SK-N-SH (cell line): ENCODE data around the gene CCNL2. TPM values are rescaled to one million over a fixed set of nuclear protein-coding genes. Genes with fewer than 3 reads are reported as not detected.

Source experiments
- CTCF ChIA-PET: fragments of 300-600, 350-600 bp; formaldehyde crosslinking; extraction: SDS; loops from one replicate; lab custom pipeline; 2021; lab: Yijun Ruan, JAX
- POLR2A ChIA-PET: fragments of 350-600 bp; sonication (Branson Sonifier 250); formaldehyde crosslinking; extraction: SDS; loops from one replicate; lab custom pipeline; 2020; ENCODE audit warnings: antibody characterized with exemption, inconsistent platforms; lab: Yijun Ruan, JAX
- DNase-seq: peaks from one replicate; pipeline ENCODE4 v3.0.0; 2012
- H2AFZ ChIP-seq: fragments of 200-600 bp; sonication (generic); 2 replicates; pipeline ENCODE4 v1.8.1; 2016; ENCODE audit warnings: antibody characterized with exemption, mild to moderate bottlenecking, low read depth
- H3F3A ChIP-seq: fragments of 200-600 bp; sonication (generic); replicated peaks from 2 replicates; pipeline ENCODE3; 2016; ENCODE audit warnings: antibody characterized with exemption, mild to moderate bottlenecking; ENCODE audit not compliant: insufficient read depth
- H3K27ac ChIP-seq, 2 experiments: fragments of 200-500 bp in 1 of 2; fragments of 200-600 bp in 1 of 2; sonication (Bioruptor generic) in 1 of 2; sonication (generic), shearing (Covaris generic) in 1 of 2; 2 replicates each; pipeline versions ENCODE4 v1.5.1 to v1.6.1; 2014 to 2016; ENCODE audit warnings: low read depth in 2 of 2, inconsistent platforms in 1 of 2, low read length in 1 of 2, mild to moderate bottlenecking in 1 of 2, mixed read lengths in 1 of 2
- H3K27me3 ChIP-seq: fragments of 200-600 bp; sonication (generic), shearing (Covaris generic); 2 replicates; pipeline ENCODE4 v1.6.1; 2016; ENCODE audit warnings: mixed run types; ENCODE audit not compliant: insufficient read depth
- H3K36me3 ChIP-seq, 2 experiments: fragments of 200-500 bp in 1 of 2; fragments of 200-600 bp in 1 of 2; sonication (Bioruptor generic) in 1 of 2; sonication (generic) in 1 of 2; replicated peaks in 1 of 2; 2 replicates each; pipeline versions ENCODE3 to v1.5.1; 2014 to 2016; ENCODE audit warnings: low read length in 1 of 2, mild to moderate bottlenecking in 1 of 2; ENCODE audit not compliant: insufficient read depth in 2 of 2, control insufficient read depth in 1 of 2
- H3K4me1 ChIP-seq, 2 experiments: fragments of 200-500 bp in 1 of 2; fragments of 200-600 bp in 1 of 2; sonication (Bioruptor generic) in 1 of 2; sonication (generic), shearing (Covaris generic) in 1 of 2; 2 replicates each; pipeline versions ENCODE4 v1.5.1 to v1.6.1; 2014 to 2016; ENCODE audit warnings: low read depth in 1 of 2, low read length in 1 of 2, mixed run types in 1 of 2; ENCODE audit not compliant: insufficient read depth in 2 of 2, control insufficient read depth in 1 of 2
- H3K4me2 ChIP-seq: fragments of 200-600 bp; sonication (generic), shearing (Covaris generic); 2 replicates; pipeline ENCODE4 v1.6.1; 2017; ENCODE audit warnings: mixed run types
- H3K4me3 ChIP-seq, 2 experiments: fragments of 200-500 bp in 1 of 2; fragments of 200-600 bp in 1 of 2; sonication (Bioruptor generic) in 1 of 2; sonication (generic), shearing (Covaris generic) in 1 of 2; 2 replicates each; pipeline versions ENCODE4 v1.5.1 to v1.8.1; 2014 to 2016; ENCODE audit warnings: low read depth in 2 of 2, inconsistent platforms in 1 of 2, low read length in 1 of 2, mild to moderate bottlenecking in 1 of 2, mixed read lengths in 1 of 2, moderate library complexity in 1 of 2
- H3K79me2 ChIP-seq: fragments of 200-600 bp; sonication (generic); 2 replicates; pipeline ENCODE4 v1.8.1; 2017; ENCODE audit warnings: mild to moderate bottlenecking; ENCODE audit not compliant: insufficient read depth
- H3K9ac ChIP-seq: fragments of 200-600 bp; sonication (generic); 2 replicates; pipeline ENCODE4 v1.6.1; 2017; ENCODE audit warnings: mixed run types
- H3K9me2 ChIP-seq: fragments of 200-600 bp; sonication (generic); 2 replicates; pipeline ENCODE4 v1.6.1; 2017; ENCODE audit warnings: mixed run types
- H3K9me3 ChIP-seq: fragments of 200-600 bp; sonication (generic); 2 replicates; pipeline ENCODE4 v1.6.1; 2017; ENCODE audit warnings: mixed run types, mild to moderate bottlenecking, moderate library complexity
- H4K20me1 ChIP-seq: fragments of 200-600 bp; sonication (generic); 2 replicates; pipeline ENCODE4 v1.6.1; 2017; ENCODE audit warnings: mild to moderate bottlenecking, mixed run types; ENCODE audit not compliant: insufficient read depth
- EZH2phosphoT487 ChIP-seq: fragments of 200-600 bp; sonication (generic); IDR thresholded peaks from 2 replicates; pipeline ENCODE4 v1.6.1; 2017; ENCODE audit warnings: low read depth, mixed run types, mild to moderate bottlenecking, antibody characterized with exemption, moderate library complexity, borderline replicate concordance
- MXI1 ChIP-seq: IDR thresholded peaks from 2 replicates; pipeline ENCODE4 v1.6.1; 2012; ENCODE audit warnings: mild to moderate bottlenecking, low read depth, low read length, improper control_type of control experiment
- NRF1 ChIP-seq: IDR thresholded peaks from 2 replicates; pipeline ENCODE4 v1.6.1; 2012; ENCODE audit warnings: low read depth, mild to moderate bottlenecking, low read length
- TCF12 ChIP-seq: IDR thresholded peaks from 2 replicates; pipeline ENCODE4 v1.4.0; 2012
- WGBS: methylation state at CpG from one replicate; pipeline ENCODE4 v1.1.6; 2017; ENCODE audit warnings: low lambda C conversion rate; 5-methylcytosine and 5-hydroxymethylcytosine counted together
- polyA plus RNA-seq, 3 experiments: library from polyadenylated mRNA; depleted of rRNA; stranded (reverse); fragments of >200 nt; gene quantifications; 2 replicates each; pipeline ENCODE4 v1.2.3, GENCODE V29; 2012
- TF ChIP-seq, protein P1 (sequence below): IDR thresholded peaks from 2 replicates; pipeline ENCODE4 v1.6.1; 2012; ENCODE audit warnings: mild to moderate bottlenecking, low read depth, low read length, moderate library complexity
- TF ChIP-seq, protein P2 (sequence below): fragments of 150-350 bp; IDR thresholded peaks from 2 replicates; pipeline ENCODE4 v1.6.1; 2016; ENCODE audit warnings: mild to moderate bottlenecking, low read depth, low read length
- TF ChIP-seq, protein P3 (sequence below): IDR thresholded peaks from 2 replicates; pipeline ENCODE4 v1.4.0; 2012; ENCODE audit warnings: low read depth, borderline replicate concordance

Gene CCNL2
- polyA plus RNA-seq, 1 of the 3 experiments (the other 2 are of a cell fraction) = 362 TPM

DNA sequence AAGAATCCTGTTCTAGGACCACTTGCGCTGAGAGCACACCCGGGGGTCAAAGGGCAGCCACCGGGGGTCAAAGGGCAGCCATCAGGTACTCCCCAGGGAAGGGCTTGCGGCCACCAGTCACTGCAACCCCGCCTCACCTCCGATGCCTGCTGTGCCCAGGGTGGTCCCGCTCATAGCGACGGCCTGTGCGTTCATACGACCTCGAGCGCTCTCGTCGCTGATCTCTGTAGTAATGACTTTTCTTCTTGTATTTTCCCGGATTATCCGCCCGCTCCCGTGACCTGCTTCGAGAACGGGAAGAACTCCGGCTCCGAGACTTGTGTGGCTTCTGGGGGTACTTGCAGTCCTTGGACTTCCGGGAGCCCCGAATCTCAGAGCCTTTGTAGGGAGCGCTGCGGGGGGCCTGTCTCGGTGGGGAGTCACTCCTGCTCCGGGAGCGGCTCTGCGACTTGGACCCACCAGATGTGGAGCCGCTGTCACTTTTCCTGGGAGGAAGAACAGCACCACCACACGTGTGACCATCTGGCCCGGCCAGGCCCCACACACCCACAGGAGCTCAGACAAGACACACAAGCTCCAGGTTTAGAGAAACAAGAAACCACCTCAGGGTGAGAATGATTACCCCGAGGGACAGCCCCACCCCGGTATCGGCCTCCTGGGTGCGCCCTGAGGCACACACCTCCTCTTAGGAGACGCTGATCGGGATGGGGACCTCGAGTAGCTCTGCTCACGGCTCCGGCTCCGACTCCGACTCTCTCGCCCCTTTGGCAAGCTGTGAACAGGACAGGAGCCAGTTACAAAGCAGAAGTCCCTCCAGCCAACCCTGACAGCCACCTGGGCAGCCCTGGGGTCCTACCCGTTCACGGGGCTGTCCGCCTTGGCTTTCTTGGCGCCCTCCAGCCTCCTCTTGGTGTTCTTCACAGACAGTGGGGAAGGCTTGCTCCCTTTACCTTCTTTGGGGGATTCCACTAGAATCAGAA, 11.7 kb downstream of the CCNL2 start:
- no peaks in the 10 kb centered on the region for H3F3A ChIP-seq
- peaks cover 26 to 61% of the 10 kb centered on the region in 2 experiments for H3K36me3 ChIP-seq
- no peak overlapping the region for H3K4me3 ChIP-seq
- H3K9me3 ChIP-seq = no peaks in the 10 kb centered on the region
- no peak overlapping the region for H3K4me2 ChIP-seq
- POLR2A ChIA-PET = no interaction called here
- H3K4me1 ChIP-seq = no peaks in the 10 kb centered on the region
- no peaks in the 10 kb centered on the region for H3K9me2 ChIP-seq
- H3K27ac ChIP-seq = no peak overlapping the region
- no peak for DNase-seq
- no peaks in the 10 kb centered on the region for H4K20me1 ChIP-seq
- 94% methylated on average over 35 of the region's 50 CpGs for WGBS
- CTCF ChIA-PET = interaction anchor here (1.5 to 2.8 kb wide), 3 partner anchors 12 to 15 kb away, joined by 6 to 16 read pairs (median 6); partner anchors contain the start of gene CCNL2
- H3K79me2 ChIP-seq = peaks cover 14% of the 10 kb centered on the region; the same call in 1 of the 2 replicates
- H2AFZ ChIP-seq = no peak overlapping the region
- no peak for TF ChIP-seq EZH2phosphoT487
- TF ChIP-seq, protein P1, sequence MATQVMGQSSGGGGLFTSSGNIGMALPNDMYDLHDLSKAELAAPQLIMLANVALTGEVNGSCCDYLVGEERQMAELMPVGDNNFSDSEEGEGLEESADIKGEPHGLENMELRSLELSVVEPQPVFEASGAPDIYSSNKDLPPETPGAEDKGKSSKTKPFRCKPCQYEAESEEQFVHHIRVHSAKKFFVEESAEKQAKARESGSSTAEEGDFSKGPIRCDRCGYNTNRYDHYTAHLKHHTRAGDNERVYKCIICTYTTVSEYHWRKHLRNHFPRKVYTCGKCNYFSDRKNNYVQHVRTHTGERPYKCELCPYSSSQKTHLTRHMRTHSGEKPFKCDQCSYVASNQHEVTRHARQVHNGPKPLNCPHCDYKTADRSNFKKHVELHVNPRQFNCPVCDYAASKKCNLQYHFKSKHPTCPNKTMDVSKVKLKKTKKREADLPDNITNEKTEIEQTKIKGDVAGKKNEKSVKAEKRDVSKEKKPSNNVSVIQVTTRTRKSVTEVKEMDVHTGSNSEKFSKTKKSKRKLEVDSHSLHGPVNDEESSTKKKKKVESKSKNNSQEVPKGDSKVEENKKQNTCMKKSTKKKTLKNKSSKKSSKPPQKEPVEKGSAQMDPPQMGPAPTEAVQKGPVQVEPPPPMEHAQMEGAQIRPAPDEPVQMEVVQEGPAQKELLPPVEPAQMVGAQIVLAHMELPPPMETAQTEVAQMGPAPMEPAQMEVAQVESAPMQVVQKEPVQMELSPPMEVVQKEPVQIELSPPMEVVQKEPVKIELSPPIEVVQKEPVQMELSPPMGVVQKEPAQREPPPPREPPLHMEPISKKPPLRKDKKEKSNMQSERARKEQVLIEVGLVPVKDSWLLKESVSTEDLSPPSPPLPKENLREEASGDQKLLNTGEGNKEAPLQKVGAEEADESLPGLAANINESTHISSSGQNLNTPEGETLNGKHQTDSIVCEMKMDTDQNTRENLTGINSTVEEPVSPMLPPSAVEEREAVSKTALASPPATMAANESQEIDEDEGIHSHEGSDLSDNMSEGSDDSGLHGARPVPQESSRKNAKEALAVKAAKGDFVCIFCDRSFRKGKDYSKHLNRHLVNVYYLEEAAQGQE = no peak
- TF ChIP-seq, protein P2, sequence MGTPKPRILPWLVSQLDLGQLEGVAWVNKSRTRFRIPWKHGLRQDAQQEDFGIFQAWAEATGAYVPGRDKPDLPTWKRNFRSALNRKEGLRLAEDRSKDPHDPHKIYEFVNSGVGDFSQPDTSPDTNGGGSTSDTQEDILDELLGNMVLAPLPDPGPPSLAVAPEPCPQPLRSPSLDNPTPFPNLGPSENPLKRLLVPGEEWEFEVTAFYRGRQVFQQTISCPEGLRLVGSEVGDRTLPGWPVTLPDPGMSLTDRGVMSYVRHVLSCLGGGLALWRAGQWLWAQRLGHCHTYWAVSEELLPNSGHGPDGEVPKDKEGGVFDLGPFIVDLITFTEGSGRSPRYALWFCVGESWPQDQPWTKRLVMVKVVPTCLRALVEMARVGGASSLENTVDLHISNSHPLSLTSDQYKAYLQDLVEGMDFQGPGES = no peak
- no peak for TF ChIP-seq TCF12
- TF ChIP-seq MXI1 = no peak
- no peak for TF ChIP-seq NRF1
- TF ChIP-seq, protein P3, sequence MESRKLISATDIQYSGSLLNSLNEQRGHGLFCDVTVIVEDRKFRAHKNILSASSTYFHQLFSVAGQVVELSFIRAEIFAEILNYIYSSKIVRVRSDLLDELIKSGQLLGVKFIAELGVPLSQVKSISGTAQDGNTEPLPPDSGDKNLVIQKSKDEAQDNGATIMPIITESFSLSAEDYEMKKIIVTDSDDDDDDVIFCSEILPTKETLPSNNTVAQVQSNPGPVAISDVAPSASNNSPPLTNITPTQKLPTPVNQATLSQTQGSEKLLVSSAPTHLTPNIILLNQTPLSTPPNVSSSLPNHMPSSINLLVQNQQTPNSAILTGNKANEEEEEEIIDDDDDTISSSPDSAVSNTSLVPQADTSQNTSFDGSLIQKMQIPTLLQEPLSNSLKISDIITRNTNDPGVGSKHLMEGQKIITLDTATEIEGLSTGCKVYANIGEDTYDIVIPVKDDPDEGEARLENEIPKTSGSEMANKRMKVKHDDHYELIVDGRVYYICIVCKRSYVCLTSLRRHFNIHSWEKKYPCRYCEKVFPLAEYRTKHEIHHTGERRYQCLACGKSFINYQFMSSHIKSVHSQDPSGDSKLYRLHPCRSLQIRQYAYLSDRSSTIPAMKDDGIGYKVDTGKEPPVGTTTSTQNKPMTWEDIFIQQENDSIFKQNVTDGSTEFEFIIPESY = no peak
- no peak overlapping the region for H3K9ac ChIP-seq
- no peaks in the 10 kb centered on the region for H3K27me3 ChIP-seq
